ENCODE data around the gene RPL27A.
A peak's percentile ranks its signal among the peaks of the same experiment; 100 is the strongest.

RPL27A gene

DNA sequence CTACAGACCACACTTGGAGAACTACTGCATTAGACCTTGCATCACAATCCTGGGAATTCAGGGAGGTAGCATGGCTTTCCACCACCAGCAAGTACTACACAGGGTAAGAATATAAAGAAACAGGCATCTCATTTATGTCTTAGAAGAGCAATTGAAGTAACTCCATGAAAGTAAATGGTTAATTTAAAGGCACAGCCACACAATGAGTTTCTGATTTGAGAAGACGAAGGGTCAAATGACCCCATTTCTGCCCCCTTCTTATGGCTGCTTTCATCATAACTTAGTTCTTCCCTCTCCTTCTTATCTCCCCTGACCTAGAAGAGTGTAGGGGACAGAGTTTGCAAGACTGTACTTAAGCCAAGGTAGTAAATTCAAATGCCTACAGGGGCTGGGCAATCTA lies 6.1 kb upstream of the RPL27A start:
- DNase-seq: no peak

DNA sequence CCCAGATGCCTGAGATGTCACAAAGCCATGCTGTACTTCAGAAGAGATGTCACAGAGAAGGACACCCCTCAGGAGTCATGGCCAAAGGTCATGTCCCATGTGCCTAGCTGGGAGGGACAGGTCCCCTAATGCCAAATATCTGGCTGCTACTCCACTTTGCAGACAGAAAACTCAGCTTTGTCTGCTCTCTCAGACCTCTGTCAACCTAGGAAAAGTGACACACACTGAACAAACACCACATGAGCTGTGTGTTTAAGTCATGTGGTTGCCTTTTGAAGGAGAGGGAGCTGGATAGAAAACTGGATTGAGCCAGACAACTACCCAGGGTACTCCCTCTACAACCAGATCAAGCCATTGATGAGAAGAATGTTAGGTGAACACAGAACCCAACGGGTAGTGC lies 3.6 kb upstream of the RPL27A start:
- DNase-seq: no peak

DNA sequence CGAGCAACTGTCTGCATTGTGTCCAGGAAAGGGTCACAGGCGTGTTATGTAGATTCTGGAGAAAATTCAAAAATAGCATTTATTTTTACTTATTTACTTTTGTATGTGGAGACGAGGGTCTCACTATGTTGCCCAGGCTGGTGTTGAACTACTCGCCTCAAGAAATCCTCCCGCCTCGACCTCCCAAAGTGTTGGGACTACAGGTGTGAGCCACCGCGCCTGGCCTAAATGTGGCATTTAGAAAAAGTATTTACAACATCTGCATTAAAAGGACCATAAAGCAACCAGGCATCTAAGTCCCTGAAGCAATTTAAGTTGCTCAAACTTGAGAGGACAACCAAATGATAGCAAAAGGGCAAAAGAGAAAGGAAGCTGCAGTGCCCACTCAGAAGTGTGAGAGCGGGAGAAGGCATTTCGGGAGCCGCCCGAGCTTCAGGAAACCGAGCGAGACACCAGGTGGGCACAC lies 722 bp upstream of the RPL27A start:
- no peak for DNase-seq

DNA sequence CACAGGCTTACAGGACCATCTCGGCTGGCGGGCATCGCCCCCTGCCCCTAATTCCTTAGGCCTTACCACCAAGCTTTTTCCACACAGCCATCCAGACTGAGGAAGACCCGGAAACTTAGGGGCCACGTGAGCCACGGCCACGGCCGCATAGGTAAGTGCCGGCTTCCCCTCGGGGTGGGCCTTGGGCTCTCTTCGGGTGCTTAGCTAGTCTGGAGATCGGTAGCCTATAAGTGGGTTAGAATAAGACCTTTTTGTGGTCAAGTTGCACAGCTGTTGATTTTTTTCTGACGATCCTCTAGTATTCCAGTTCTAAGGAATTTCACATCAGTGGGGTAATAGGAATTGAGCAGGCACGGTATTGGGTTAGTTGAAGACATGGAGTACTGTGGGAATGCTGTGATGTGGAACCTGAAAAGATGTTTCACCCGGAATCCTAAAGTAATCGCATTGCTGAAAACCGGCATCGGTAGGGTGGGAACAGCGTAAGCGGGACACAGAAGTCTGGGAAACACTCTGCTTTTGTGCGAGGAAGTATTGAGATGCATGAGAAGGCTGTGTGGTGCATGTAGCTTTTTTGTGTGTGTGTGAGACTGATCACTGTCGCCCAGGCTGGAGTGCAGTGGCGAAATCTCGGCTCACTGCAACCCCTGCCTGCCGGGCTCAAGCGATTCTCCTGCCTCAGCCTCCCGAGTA lies 669 bp downstream of the RPL27A start:
- DNase-seq: no peak

DNA sequence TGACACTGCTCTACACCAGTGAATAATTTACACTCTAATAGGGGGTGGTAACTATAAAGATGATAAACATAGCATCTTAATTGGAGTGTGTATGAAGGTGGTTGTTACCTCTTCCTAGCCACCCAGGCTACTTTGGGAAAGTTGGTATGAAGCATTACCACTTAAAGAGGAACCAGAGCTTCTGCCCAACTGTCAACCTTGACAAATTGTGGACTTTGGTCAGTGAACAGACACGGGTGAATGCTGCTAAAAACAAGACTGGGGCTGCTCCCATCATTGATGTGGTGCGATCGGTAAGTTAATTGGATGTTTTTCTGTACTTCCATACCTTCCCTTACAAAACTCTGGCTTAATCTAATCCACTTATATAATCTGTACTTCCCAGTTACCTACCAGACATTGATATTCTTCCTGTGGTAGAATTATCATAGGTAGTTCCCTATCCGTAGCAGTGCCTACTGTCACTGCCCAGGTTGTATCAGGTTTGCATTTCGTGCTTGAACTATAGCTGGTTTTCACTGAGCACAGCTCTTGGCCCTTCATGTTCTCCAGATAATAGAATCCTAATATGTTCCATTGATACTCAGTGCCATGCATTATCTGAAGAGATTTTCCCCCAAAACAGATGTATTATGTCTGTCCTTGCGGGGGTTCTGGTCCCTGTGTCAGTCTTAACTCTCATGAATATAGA lies 2.2 kb downstream of the RPL27A start:
- no peak for DNase-seq

DNA sequence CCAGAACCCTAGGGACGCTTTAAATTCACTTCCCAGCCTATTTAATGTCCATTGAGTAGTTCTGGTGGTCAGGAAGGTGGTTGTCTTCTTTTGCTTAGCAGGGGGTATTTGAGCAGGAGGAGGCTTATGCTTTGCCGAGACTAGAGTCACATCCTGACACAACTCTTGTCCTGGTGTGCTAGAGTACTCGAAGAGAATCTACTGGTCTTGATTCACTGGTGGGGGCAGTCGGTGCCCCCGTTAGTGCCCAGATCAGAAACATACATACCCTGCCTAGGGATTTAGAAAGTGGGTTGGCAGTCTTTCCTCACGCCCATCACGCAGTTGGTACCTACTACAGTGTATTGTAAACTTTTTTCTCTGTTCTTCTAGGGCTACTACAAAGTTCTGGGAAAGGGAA lies 2.7 kb downstream of the RPL27A start:
- no peak for DNase-seq

DNA sequence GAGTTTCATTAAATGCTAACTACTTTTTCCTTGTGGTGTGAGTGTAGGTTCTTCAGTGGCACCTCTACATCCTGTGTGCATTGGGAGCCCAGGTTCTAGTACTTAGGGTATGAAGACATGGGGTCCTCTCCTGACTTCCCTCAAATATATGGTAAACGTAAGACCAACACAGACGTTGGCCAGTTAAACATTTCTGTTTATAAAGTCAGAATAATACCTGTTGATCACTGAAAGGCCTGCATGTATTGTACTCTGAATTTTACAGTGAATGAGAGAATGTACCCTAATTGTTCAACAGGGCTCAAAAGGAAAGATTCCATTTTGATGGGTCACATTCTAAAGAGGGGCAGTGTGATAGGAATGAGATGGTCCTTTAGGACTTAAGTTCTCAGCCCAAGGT lies 3.2 kb downstream of the RPL27A start:
- DNase-seq: no peak

DNA sequence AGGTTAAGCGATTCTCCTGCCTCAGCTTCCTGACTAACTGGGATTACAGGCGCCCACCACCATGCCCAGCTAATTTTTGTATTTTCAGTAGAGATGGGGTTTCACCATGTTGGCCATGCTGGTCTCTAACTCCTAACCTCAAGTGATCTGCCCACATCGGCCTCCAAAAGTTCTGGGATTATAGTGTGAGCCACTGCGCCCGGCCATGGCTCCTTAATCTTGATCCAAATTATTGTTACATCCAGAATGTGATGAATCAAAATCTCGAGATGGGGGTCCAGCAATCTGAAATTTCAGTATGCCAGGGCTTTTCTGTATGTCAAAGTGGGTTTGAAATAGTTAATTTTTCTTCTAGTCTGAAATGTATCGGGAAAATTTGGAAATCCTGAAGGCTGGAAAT lies 3.7 kb downstream of the RPL27A start:
- no peak for DNase-seq

DNA sequence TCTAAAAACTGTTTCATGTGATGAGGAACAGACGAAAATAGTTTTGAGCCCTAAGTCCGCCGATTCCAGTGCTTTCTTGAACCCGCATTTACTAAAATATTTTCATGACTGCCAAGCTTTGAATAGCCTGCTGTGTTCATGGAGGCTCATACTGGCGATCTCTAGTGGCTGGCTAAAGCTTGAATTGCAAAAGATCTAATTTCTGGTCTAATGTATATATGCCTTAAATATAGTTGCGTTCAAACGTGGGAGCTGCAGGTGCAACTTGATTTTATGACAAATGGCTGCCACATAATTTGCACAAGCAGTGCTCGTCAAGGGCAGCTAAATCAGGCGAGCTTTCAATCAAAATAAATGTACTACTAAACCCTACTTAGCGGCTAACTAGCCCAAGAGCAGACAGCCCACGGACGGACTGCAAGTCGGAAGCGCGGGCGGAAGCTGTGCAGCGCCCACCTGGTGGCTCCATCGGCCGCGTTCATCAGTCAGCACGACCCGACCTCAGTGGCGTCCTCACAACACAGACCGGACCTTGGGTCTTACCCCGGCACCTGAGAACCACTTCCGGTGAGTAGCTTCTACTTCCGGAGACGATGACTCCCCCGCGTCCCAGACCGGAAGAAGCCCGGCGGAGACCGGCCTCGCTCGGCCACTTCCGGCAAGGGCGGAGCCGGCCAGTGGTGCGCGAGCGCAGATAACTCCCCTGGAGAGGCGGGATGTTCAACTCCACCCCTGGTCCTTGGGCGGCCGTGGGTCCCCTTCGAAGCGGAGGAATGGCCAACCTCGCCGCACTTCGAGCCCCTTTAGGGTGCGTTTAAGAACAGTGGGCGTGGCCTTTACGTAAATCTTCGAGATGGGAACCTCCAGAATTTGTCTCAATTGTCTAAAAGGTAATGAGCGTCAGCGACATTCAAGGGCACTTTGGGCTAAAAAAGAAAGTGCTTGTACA lies 6.1 kb downstream of the RPL27A start:
- DNase-seq: peak; percentile 90

DNA sequence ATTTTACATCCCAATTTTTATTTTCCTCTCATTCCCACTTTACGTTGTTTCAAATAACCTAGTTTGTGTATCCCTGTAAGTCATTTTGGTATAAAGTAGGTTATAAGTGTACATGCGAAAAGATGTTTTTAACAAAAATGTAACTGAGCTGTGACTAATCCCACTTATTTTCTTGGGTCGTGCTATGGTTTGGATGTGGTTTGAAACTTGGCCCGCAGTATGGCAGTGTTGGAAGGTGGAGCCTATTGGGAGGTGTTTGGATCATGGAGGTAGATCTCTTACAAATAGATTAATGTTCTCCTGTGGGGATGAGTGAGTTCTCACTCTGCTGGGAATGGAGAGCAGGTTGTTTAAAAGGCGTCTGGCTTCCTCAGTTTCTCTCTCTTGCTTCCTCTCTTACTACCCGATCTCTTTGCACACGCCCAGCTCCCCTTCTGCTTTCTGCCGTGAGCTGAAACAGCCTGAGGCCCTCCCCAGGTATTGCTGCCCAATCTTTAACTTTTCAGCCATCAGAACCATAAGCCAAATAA lies 7.2 kb downstream of the RPL27A start:
- DNase-seq: no peak

DNA sequence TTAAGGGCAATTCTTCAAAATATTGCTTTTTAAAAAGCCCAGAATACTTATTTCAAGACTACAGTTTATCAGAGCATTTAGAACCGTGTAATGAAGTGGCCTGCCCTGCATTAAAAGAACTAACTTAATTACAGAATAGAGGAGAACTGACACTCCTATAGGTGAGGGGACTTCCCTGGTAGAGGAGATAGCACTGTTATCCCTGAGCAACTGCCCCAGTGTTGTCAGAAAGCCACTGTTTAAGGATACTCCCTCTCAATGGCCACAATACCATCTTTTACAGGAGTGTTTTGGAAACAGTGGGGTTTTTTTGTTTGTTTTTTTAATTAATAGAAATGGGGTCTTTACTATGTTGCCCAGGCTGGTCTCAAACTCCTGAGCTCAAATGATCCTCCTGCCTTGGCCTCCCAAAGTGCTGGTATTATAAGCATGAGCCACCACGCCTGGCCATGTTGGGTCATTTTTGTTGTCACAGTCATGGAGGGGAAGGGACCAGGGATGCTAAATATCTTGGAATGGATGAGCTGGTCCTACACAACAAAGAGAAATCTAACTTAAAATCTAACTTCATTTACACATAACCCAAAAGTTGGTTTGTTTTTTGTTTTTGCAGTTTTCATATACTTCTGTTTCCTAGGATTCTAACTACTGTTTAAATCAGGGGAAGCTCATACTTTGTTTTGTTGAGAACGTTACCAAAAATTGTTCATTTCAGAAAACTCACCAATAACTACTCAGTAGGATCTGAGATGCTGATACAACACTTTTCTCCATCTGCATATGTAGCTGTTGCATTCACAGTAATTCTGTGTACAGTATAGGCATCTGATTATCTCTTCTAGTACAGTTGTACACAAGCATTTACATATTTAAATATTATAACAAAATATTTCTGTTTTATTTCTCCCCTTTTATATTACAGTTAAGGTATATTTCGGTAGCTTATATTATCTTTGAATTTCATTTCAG lies 8.1 kb downstream of the RPL27A start:
- no peak for DNase-seq

DNA sequence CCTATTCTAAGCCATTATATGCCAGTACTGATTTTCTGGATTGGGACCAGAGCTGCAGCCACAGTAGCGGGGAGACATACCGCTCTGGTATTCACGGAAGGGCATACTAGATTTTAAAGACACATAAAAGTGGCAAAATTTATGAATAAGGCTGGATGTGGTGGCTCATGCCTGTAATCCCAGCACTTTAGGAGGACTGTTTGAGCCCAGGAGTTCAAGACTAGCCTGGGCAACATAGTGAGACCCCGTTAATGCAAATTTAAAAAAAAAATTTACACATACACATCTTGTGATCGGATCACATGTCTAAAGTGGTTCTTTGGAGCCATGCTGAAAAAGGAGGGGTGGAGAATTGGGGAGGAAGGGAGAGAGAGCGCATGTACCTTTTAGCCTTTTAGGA lies 9.0 kb downstream of the RPL27A start:
- no peak for DNase-seq

DNA sequence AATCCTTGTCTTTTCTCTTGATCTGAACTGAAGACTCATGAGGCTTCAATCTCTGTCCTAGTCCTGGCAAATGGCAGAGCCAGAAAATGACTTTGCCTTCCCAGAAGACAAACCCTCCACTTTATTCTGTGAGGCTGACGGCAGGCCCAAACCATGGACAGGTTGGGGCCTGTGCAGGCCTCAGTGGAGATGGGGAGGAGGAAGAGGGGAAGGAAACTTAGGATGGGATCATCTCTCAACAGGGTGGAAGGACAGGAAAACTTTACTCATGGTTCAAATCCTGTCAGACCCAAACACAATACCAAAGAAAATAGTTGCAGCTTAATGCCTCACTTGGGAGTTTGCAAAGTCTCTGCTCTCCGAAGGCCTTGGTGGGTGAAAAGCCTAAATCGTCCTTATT lies 9.8 kb downstream of the RPL27A start:
- no peak for DNase-seq

DNA sequence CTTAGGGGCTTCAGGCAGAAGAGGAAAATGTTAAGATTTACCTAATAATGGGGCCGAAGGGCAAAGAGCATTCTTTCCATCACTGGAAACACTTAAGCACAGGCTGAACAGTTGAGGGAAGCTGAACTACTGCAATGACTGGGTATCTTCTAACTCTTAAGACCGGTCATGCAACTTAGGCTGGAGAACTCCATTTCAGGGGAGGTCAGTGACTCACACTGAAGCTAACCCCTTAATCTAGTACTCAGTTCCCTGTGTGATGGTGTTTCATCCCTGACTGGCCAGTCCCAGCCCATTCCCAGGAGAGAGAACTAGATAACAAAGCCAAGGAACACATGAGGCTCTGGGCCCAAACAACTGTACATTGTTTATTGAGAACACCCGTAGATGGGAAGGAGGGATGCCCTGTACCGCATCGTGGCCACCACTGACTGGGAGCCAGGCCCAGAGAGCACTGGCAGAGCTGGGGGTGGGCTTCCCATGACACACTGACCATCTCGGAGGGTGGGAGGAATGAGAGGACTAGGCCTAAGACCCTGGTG lies 10.5 kb downstream of the RPL27A start:
- DNase-seq: no peak

DNA sequence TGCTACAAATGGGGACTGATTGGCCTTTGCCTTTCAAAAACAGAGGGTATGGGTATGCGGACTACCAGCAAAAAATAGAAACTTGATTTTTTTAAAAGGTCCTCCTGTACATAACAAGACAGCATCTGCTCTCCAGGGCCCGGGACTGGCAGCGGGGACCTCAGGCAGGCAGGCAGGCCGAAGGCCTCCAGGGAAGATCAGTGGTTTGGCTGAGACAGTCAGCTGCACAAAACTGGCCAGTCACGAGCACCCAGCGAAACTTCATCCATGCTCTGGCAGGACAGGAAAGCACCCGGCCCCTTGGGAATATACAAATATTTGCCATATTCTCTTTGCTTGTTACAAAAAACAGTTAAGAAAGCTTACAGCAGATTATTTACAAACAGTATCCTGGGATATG lies 11.0 kb downstream of the RPL27A start:
- DNase-seq: no peak

DNA sequence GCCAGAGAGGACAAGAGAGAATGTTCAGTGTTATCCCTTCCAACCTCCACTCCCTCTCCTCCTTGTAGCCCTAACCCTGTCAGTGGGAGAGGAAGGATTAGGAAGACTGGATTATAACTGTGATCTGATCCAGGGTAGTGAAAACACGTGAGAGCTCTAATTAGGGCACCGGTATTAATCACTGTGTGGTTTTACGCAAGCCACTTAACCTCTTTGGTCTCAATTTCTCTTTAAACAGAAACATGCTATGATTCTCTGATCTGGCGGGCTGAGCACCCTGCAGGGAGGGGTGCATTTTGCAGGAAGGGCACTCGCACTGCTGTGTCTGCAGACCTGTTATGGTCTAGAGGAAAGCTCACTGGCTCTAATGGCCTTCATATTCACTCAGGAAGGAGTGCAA lies 11.5 kb downstream of the RPL27A start:
- DNase-seq: no peak

DNA sequence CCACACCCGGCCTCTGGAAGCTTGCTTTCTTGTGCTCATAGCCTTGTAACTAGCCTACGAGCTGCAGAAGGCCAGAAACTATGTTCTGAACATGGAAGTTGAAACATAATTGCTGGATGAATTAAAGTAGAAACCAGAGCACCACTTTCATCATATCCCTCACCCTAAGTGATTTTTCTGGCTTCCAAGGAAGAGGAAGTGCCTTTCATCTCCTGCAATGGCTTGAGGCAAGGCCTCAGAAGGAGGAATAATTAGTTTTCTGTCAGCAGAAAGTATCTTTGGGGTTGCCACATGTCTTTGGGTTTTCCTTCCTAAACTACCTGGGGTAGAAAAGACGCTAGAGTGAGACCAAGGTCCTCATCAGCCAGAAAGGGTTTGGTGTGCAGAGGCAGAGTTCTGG lies 14.5 kb downstream of the RPL27A start:
- DNase-seq: no peak

DNA sequence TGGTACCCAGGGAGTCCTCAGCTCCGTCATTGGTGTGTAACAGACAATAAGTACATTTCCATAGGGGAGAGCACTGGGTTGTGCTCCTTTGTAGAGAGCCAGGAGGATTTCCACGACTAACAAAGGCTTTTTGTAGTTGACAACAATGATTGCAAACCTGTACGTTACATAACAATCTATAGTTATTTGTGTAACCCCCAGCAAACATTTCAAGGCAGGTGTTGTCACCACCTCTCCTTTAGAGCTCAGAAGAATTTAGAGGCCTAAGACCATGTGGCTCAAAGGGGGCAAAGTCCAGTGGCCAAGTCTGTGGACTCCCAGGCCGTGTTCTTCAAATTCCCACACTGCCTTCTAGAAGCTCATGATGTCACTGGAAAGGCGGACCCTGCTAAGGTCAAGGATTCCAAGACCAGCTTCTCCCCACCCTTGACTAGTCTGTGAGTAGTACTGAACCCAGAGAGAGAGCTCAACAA lies 15.8 kb downstream of the RPL27A start:
- no peak for DNase-seq

DNA sequence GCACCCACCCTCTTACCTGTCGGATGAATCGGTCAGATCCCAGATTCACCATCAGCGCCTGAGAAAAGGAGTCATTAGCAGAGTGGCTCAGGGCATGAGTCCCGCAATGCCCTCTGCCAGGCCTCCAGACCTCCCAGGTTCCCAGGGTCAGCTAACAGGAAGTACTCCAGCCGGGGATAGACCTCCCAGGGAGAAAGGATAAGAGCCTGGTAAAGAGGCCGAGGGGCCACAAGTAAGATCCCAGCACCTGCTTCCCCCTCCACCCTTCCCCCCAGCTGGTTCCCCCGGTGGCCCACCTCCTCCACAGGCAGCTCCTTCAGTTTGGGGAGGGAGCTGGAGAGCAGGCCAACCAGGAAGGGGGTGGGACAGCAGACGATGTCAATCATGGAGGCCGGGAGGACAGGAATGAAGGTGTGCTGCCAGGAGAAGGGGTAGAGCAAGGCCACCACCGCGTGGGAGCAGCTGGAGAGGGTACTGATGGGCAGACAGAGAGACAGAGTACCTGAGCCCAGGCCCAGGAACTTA lies 16.4 kb downstream of the RPL27A start:
- no peak for DNase-seq

DNA sequence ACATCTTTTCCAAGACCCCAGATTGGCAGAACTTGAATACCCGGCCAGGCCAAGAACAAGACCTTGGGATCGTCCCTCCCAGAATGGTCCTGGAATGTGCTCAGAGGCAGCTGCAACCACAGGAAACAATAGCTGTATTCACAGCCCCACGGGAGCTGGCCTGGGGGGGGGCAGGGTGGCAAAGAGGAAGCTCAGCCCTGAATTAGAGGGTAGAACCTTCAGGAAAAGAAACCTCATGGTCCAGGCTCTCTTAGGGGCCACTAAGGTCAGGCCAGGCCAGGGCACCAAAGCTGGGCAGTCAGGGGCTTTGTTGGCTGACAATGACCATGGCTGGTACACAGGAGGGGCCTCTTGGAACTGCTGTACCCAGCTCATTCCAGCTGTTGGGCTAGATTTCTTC lies 17.3 kb downstream of the RPL27A start:
- DNase-seq: no peak

DNA sequence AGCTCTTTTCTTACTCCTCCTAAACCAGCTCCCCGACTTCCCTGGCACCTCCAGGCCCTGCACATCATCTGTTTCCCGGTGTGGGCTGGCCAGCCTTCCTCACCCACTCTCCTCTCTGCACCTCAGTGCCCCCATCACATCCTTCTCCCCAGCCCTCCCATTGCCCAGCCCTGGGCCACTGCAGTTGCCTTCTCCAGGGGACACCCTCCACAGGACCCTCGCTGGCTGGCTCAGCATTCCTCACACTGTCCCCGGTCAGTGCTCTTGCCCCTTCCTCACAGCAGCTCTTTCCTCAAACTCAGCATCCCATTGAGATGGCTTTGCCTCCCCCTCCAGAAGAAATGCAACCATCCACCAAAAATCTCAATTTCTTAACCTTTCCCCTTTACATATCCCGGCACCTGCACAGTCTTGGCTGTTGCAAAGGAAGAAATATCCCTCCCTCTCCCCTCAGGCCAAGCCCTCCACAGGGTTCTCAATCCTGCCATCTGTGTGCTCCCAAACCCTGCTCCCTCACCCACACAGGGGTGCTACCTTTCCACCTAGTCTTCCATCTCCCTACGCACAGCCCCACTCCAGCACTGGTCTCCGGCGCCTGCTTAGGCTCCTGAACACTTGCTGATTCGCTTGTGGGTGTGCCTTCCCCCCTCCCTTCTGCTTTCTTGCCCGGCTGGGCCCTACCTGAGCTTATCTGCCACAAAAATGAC lies 19.5 kb downstream of the RPL27A start:
- DNase-seq: no peak
